ENCODE measurements around the gene TFDP1.

DNA sequence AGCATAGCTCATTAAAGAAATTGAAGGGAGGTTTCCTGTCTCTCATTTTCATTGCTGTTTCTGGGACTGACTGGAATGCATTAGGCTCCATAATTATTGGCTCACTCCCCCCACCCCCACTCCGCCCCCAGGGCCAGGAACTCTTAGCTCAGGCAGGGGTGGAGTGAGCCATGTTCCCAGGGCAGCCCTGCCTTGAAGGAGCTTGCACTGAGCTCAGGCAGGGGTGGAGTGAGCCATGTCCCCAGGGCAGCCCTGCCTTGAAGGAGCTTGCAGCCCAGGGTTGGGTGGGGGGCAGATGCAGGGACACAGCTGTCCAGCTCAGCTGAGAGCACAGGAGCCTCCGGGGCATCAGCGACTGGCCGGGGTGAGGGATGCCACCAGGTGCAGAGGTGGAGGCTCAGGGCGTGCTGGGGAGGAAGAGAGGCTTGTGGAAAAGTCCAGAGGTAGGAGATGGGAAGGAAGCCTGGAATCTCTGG is 39.1 kb upstream of the TFDP1 start:
- TF ChIP-seq, protein P1, sequence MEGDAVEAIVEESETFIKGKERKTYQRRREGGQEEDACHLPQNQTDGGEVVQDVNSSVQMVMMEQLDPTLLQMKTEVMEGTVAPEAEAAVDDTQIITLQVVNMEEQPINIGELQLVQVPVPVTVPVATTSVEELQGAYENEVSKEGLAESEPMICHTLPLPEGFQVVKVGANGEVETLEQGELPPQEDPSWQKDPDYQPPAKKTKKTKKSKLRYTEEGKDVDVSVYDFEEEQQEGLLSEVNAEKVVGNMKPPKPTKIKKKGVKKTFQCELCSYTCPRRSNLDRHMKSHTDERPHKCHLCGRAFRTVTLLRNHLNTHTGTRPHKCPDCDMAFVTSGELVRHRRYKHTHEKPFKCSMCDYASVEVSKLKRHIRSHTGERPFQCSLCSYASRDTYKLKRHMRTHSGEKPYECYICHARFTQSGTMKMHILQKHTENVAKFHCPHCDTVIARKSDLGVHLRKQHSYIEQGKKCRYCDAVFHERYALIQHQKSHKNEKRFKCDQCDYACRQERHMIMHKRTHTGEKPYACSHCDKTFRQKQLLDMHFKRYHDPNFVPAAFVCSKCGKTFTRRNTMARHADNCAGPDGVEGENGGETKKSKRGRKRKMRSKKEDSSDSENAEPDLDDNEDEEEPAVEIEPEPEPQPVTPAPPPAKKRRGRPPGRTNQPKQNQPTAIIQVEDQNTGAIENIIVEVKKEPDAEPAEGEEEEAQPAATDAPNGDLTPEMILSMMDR (IDR thresholded peaks at IDR 0.05; ENCODE audit: borderline replicate concordance, extremely low read depth, low read length, poor library complexity, severe bottlenecking), result no peak
- no peak for TF ChIP-seq EZH2 (IDR thresholded peaks at IDR 0.05; ENCODE audit: borderline replicate concordance, low read depth, low read length, severe bottlenecking)
